Activated naive CD4-positive, alpha-beta T cell treated with anti-CD3 and anti-CD28 coated beads, Interleukin-2, amount 50 U/mL, for 72 hours (primary cell): ENCODE data around the gene DNM3. TPM values are rescaled to one million over a fixed set of nuclear protein-coding genes. Genes with fewer than 3 reads are reported as not detected.
A peak's percentile ranks its signal among the peaks of the same experiment; 100 is the strongest.

Experiments used
- ATAC-seq, 2 donors: fragments of 150-1000 bp; cut with Tn5 transposase; 2 replicates each; pipeline ENCODE4 v1.10.0; 2021; ENCODE audit warnings: mild to moderate bottlenecking in 2 of 2, moderate library complexity in 2 of 2
- DNase-seq, 2 donors: peaks; one replicate each; pipeline ENCODE4 v3.0.0; 2021 to 2022; ENCODE audit warnings: low spot score in 2 of 2
- H3K27ac Mint-ChIP-seq, 2 donors: one replicate each; pipeline ENCODE4 v1.8.0; 2022; ENCODE audit warnings: mild to moderate bottlenecking in 2 of 2, mixed read lengths in 2 of 2
- H3K36me3 Mint-ChIP-seq, 2 donors: one replicate each; pipeline ENCODE4 v1.8.0; 2022; ENCODE audit warnings: mixed read lengths in 2 of 2
- H3K9me3 Mint-ChIP-seq, 2 donors: one replicate each; pipeline ENCODE4 v1.8.0; 2022; ENCODE audit warnings: mixed read lengths in 2 of 2
- total RNA-seq, 2 donors: library from RNA; stranded (reverse); gene quantifications; one replicate each; pipeline ENCODE4 v1.2.3, GENCODE V29; 2022

Gene DNM3
- total RNA-seq, 2 donors from 2014 or later, result 2.6 to 4.5 TPM

DNA sequence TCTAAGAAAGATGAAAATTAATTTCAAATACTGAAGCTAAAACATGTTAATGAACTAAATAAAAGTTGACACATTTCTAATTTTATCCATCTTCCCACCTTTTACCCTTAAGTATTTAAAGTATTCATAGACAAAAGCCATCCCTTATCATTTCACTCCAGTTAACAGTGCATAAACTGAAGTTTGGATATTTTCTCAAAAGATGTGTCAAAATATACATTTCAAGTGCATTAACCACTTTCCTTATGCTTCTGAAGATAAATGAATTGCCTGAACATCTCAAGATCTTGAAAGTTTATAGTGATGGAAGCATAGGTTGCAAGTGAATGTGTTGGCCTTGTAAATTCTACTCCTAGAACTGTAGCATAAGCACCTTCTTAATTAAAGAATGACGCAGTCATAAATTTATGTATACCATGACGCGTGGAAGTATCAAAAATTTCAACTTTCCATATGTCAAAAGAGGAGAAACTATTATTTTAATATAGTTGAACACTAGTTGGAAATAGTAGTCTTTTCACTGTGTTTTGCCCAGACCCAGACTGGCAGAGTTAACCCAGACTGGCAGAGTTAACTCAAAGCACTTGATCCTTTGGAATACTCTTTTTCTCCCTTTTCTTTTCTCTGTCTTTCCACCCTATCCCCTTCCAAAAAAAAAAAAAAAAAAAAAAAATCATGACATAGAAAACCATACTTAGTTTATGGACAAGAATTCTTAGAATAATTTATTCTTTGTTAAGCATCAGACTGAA, 296.6 kb downstream of the DNM3 start:
- Mint-ChIP-seq H3K36me3 (no peaks in the 10 kb centered on the region), H3K9me3 (no peaks in the 10 kb centered on the region), H3K27ac (no peak overlapping the region)
- no peak for DNase-seq
- ATAC-seq, result no peak

DNA sequence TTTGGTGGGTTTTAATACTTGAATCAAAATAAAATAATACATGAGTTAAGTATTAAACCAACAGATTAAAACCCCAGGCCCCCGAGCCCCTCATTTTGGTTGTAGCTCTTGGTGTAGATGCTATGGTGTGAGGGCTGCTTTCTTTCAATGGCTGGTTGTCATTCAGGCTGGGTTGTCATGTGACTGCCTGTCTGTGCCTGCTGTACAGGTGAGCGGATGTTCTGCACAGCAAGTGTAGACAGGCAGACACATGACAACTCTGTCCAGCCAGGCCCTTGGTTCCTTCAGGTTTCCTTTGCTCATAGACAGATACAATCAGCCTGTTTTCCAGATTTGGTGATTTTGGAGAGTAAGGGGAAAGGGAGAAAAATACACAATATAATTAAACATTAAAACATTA, 297.3 kb downstream of the DNM3 start:
- ATAC-seq (no peak), DNase-seq (no peak)
- Mint-ChIP-seq H3K9me3 (no peaks in the 10 kb centered on the region), H3K36me3 (no peaks in the 10 kb centered on the region), H3K27ac (no peak overlapping the region)

DNA sequence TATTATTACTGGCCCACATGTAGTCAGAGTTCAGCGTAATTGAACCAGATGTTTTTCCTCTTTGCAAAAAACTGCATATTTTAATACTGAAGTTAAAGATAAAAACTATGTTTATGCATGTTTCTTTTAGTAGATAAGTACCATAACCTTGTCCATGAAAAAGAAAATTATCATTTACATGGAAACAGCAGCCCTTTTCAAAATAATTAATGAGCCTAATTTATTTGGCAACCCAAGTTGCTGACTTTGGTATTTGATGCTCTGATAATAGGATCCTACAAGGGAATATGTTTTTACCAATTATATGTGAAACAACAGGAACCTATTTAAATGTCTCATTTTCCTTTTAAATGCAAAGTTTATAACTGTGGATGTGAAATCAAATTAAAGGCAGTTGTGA, 297.9 kb downstream of the DNM3 start:
- Mint-ChIP-seq H3K36me3 (no peaks in the 10 kb centered on the region), H3K9me3 (no peaks in the 10 kb centered on the region), H3K27ac (no peak overlapping the region)
- ATAC-seq (no peak), DNase-seq (no peak)

DNA sequence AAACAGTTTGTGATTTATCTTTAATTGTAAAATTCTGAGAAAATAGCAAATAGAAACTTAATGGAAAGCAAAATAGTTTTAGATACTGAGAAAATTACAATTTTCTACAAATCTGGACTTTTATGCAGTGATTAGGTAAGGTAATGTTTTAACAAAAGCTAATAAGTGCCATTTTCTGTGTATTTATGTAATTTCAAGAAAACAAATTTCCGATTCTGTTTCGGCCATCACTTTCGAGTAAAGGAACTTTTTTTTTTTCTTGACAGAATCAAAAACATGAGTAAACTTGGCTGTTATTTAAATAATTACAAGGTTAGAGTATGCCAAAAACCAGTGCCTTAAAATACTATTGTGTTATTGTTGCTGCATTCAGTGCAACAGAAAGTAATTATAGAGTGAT, 298.8 kb downstream of the DNM3 start:
- Mint-ChIP-seq H3K27ac (no peak overlapping the region), H3K36me3 (no peaks in the 10 kb centered on the region), H3K9me3 (no peaks in the 10 kb centered on the region)
- ATAC-seq, result no peak
- no peak for DNase-seq

DNA sequence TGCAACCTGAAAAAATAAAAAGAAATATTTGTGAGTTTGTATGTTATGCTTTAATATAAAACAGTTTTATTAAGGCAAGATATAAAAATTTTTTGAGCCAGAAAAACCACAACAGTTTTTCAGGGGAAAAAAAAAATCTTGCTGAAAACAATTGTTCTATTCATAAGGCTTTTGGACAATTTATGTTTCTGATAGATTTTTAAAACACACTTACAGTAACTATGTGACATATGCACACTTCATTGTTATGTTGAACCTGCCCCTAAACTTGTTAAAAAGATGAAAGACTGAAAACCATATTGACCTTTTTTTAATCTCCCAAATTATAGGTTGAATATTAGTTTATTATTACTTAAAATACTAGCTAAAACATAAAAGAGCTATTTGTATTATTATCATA, 299.3 kb downstream of the DNM3 start:
- Mint-ChIP-seq H3K9me3 (no peaks in the 10 kb centered on the region), H3K36me3 (no peaks in the 10 kb centered on the region), H3K27ac (no peak overlapping the region)
- ATAC-seq, result no peak
- no peak for DNase-seq

DNA sequence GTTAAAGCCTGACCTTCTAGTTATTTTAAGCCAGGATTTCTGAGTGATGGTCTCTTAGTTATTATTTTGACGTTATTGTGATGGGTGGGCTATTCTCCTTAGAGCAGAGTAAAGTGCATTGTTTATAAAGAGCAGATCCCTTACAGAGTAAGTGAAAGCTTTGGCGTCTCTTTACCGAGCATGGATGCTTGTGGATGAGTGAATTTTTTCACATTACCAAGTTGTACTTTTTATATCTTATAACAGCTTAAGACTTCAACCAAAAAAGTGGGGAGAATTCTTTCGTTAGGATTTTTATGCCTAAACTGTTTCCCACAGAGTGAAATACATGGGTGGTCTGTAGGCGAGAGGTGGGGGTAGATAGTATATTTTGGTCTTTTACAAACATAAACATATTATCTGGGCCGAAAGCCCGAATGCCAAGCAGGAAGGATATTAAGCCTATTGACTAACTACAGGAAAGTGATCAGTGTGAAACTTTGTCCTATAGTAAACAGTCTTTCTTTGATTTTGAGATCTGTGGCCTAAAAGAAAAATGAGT, 300.1 kb downstream of the DNM3 start:
- Mint-ChIP-seq H3K9me3 (no peaks in the 10 kb centered on the region), H3K36me3 (no peaks in the 10 kb centered on the region)
- ATAC-seq, result no peak

DNA sequence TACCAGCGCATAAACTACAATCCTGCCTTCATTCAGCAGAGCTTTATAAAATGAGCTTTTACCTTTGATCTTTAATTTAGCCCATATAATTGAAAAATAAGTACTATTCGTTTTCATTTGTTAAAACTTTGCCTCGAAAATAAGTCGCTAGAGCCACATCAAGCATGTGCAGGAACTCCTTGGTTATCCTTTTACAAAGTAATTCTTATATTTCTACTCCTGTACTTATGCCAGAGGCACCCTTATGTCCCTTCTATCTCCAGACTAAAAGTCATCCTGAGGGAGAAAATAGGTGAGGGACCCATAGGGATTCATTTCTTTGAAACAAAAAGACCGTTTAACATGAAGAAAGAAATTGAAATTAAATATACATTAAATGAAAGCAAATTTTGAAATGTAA, 301.0 kb downstream of the DNM3 start:
- Mint-ChIP-seq H3K36me3 (no peaks in the 10 kb centered on the region), H3K27ac (no peak overlapping the region), H3K9me3 (no peaks in the 10 kb centered on the region)
- DNase-seq (no peak), ATAC-seq (no peak)

More for the DNA sequence above, 300.1 kb downstream of the DNM3 start:
- no peak overlapping the region for H3K27ac Mint-ChIP-seq
- no peak for DNase-seq

DNA sequence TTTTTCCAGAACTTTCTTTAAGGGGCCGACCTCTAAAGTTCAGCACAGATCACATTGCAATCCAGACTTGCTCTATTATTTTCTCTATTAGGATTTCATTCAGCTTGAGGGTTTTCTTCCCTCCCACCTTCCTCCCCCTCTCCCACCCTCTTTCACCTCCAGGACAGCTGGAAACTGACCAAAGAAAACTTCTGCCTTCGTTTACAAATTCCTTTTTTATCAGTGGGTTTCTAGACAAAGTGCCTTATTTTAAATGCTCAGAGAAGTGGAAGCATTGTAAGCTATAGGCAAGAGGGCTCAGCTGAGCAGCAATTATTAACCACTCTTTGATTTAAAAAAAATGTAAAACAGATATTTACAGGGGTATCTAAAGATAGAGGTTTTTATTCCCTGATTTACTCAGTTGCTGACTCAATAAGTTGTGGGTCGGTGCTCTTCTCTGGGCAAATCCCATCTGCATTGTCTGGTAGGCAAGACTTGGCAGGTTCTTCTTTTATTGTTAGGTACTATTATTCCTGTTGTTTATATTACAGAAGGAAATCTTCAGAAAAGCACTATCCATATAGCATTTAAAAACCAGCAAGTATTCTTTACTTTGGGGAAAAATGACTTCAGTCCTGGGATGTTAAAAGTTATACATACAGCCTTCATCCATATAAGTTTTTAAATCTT, 302.2 kb downstream of the DNM3 start:
- H3K27ac Mint-ChIP-seq, result no peak overlapping the region
- DNase-seq, result no peak
- no peak for ATAC-seq
- no peaks in the 10 kb centered on the region for H3K9me3 Mint-ChIP-seq
- H3K36me3 Mint-ChIP-seq, result no peaks in the 10 kb centered on the region

DNA sequence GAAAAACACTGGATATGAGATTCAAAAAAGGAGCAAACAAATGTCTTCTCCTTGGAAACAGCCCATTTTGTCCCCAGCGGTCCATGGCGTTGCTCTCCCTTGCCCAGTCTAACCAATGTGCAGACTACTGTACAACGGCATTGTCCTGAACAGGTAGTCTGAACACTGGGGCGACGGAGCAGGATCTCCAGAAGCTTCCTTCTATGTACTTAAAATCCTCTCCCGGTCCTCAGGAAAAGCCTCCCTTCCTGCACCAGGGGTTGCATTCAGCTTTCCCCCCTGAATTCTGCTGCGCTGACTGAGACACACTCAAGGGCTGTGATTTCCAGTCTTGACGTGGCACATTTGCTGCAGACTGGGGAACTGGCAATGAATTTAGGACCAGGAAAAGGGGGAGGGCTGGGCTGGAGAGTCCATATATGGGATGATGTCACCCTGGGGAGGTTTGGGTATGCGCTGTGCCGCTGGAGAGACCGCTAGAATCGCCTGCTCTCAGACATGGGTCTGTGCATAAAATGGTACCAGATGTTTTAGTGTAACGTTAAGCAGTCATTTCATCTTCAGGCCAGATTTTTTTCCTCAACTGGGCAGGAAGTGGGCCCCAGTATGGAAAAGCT, 303.3 kb downstream of the DNM3 start:
- H3K36me3 Mint-ChIP-seq, result no peaks in the 10 kb centered on the region
- no peak for DNase-seq
- ATAC-seq, result no peak
- H3K27ac Mint-ChIP-seq, result no peak overlapping the region
- H3K9me3 Mint-ChIP-seq, result no peaks in the 10 kb centered on the region

DNA sequence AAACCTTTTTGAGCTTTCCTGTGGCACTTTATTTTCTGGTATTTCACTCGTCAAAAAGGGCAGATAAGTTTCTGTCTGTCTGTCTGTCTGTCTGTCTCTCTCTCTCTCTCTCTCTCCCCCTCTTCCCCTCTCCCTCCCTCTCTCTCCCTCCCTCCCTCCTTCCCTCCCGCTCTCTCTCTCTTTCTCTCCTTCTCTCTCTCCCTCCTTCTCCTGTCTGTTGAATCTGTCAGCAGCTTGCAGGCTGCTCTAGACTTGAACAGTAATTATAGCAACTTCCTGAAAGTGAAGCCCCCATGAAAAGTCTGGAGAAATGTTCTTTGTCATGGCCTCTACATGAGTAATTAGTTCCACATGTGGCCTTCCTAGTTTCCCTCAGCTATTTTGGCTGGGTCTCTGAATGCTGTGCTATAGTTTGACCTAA, 303.9 kb downstream of the DNM3 start:
- Mint-ChIP-seq H3K36me3 (no peaks in the 10 kb centered on the region), H3K27ac (no peak overlapping the region), H3K9me3 (no peaks in the 10 kb centered on the region)
- ATAC-seq, result no peak
- DNase-seq, result no peak

DNA sequence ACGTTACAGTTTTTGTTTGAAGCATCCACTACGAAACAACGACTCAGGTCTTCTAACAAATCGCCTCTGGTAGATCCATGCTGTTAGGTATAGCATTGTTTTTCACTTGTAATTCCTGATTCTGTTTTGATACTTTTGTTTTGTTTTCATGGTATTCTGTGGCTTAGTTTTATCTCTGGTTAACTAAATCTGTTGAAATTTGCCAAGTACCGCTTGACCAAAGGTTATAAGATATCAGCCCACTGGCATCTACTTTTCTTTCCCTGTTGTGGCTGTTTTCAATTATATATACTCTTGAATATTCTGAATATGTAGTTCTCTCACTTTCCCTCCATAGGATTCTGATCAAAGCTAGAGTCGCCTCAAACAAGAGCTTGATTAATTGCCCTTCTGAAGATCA, 304.4 kb downstream of the DNM3 start:
- DNase-seq, result no peak
- no peak for ATAC-seq
- Mint-ChIP-seq H3K9me3 (no peaks in the 10 kb centered on the region), H3K36me3 (no peaks in the 10 kb centered on the region), H3K27ac (no peak overlapping the region)

DNA sequence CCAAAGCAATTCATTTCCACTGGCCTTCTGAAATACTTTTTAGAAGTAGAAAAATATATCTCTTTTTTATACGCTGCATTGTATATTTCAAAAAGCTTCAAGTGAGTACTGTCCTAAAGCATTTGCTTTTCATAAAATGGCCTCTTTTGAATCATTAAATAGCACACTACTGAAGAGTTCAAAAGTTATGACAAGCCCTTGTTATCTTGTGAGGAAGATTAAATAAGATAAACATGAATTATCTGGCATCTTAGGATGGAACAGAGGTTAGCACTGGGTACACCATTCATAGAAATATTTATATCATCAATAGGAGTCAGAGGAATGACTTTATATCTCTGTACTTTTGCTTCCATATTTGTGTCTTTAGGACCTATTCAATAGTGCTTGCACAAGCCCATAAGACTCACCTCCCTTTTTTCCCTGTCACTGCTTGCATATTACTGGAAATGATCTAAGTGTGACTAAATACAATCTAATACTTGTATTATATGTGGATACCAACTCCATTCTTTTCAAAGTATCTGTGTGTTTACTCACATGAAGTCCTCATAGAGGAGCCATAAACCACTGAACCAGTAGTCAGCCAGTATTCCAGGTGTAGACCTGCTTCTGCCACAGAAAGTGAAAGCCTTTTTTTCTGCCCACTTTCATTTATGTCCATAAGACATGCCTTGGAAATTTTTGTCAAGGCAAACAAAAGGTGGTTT, 305.0 kb downstream of the DNM3 start:
- H3K36me3 Mint-ChIP-seq, result no peaks in the 10 kb centered on the region
- DNase-seq (no peak), ATAC-seq (no peak)
- no peaks in the 10 kb centered on the region for H3K9me3 Mint-ChIP-seq
- no peak overlapping the region for H3K27ac Mint-ChIP-seq

DNA sequence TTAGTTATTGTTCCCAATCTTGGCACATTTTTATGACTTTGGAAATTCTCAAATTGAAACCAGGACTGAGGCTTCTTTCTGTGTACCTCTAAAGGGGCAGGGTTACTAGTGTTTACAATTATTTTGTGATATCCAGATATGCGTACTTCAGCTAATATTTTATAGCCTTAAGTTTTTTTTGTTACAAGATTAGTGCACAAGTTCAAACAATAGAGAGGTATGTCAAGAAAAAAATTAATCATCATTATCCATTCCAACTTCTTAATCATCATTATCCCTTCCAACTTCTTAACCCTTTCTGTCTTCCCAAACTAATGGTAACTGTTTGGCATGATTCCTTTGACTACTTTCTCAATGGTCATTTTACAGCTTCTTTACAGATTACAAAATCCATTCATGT, 306.2 kb downstream of the DNM3 start:
- Mint-ChIP-seq H3K36me3 (no peaks in the 10 kb centered on the region), H3K9me3 (no peaks in the 10 kb centered on the region), H3K27ac (no peak overlapping the region)
- DNase-seq, result no peak
- no peak for ATAC-seq

DNA sequence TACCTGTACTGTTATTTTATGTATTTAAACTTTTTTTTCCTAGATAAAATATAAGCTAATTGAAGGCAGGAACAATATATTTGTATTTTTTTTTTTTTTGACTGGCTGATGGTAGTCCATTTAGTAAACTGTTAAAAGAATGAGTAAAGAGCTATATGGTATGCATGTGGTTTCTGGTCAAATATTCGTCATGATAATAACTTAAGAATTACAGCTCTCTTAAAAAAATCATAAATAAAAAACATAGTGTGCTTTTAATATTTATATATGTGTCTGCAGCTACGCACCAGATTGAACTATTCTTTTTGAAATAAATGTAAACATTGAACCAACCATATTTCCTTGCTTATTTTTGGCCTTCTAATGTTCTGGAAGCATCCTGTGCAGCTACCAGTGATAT, 306.9 kb downstream of the DNM3 start:
- H3K27ac Mint-ChIP-seq, result no peak overlapping the region
- ATAC-seq, result no peak

DNA sequence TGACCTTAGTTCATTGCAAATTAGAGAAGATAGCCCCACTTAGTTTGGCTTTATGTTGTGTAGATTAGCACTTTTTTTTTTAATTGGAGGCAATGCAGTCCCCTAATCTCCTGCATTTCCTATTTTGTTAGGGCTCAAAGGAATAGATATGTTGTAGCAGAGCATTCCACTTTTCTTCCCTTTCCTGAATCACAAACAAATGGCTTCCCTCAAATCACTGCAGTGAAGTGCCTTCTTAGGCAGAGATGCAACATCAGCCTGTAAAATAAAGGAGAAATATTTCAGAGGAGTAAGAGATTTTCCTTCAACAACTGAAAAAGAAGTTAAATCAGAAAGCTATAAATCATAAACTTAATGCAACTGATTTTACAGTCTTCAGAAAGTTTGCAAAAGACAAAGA, 307.4 kb downstream of the DNM3 start:
- Mint-ChIP-seq H3K9me3 (no peaks in the 10 kb centered on the region), H3K27ac (no peak overlapping the region), H3K36me3 (peaks cover 0 to 4% of the 10 kb centered on the region in 2 donors)
- ATAC-seq, result no peak
- no peak for DNase-seq

More for the DNA sequence above, 306.9 kb downstream of the DNM3 start:
- no peak for DNase-seq
- Mint-ChIP-seq H3K36me3 (no peaks in the 10 kb centered on the region), H3K9me3 (no peaks in the 10 kb centered on the region)

DNA sequence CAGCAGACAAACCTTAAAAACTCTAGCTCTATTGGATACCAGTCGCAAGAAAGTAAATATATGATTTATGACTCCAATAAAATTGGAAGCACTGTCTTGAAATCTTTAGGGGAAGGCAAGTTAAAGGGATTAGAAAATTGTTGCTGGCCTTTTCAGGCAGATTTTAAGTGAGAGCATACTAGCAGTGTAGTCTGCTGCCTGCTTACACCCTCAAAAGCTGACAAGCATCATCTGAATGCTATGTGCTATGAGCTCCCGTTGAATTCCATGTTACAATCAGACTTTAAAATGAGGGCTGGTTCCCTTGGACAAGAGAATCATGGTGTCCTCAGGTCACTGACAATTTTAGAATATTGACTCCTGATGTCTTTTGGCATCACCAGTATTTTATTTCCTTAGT, 308.0 kb downstream of the DNM3 start:
- Mint-ChIP-seq H3K36me3 (peaks cover 0 to 8% of the 10 kb centered on the region in 2 donors), H3K27ac (no peak overlapping the region), H3K9me3 (no peaks in the 10 kb centered on the region)
- DNase-seq, result no peak
- no peak for ATAC-seq

DNA sequence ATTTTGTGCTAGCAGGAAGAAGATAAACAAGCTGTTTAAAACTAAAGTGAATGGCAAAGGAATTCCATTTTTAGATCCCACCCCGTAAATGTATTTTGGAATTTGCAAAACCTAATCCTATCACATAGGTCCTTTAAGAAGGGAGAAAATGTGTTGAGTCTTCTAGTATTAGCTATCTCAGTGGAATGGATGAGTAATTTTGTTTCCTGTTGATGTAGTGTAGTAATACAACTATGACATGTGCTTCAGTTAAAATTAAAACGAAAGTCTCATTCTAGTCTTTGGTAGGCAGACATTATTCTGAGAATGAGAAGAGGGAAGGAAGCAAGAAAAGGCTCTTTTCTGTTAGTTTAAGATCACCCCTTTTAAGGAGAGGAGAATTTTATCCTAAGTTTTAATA, 313.3 kb downstream of the DNM3 start:
- DNase-seq (no peak), ATAC-seq (peak; percentile 50 to 99)
- Mint-ChIP-seq H3K9me3 (peaks cover 0 to 4% of the 10 kb centered on the region in 2 donors), H3K27ac (peak overlapping the region; percentile 33 to 64), H3K36me3 (peaks cover 0 to 13% of the 10 kb centered on the region in 2 donors)
